Activated CD4-positive, alpha-beta T cell treated with anti-CD3 and anti-CD28 coated beads, Interleukin-2, Interleukin-4, amounts not matched to agents 100 ng/mL and 50 ng/mL, durations not matched to agents 16 hours and 8 hours (primary cell): ENCODE measurements around the gene SRGAP3.

Source experiments
- DNase-seq: peaks from one replicate; pipeline ENCODE4 v3.0.0-alpha.2; 2020; ENCODE audit warnings: low spot score

The SRGAP3 gene

DNA sequence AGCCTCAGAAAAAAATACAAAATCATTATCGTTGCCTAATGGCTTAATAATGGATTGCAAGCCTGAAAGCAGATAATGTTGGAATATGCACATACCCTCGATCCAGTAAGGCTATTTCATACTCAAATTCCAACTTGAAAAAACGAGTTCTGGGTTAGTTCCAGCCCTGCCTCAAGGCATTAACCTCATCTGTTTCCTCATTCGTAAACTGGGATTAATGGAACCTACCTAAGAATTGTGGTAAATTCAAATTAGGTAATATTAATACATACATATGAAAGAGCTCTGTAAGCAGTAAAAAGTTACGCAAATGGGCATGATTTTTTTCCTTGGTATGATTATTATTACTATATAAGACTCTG lies 107.5 kb downstream of the SRGAP3 start:
- DNase-seq = no peak

DNA sequence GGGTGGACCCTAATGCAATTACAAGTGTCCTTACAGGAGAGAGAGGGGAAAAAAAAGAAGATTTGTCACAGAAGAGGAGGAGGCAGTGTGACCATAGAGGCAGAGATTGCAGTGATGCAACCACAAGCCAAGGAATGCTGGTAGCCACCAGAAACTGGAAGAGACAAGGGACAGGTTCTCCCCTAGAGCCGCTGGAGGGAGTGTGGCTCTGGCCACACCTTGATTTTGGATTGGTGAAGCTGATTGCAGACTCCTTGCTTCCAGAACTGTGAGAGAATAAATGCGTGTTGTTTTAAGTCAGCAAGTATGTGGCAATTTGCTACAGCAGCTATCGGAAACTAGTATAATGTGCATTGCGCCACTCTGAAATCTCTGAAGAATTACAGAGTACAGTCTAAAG lies 110.1 kb downstream of the SRGAP3 start:
- no peak for DNase-seq

DNA sequence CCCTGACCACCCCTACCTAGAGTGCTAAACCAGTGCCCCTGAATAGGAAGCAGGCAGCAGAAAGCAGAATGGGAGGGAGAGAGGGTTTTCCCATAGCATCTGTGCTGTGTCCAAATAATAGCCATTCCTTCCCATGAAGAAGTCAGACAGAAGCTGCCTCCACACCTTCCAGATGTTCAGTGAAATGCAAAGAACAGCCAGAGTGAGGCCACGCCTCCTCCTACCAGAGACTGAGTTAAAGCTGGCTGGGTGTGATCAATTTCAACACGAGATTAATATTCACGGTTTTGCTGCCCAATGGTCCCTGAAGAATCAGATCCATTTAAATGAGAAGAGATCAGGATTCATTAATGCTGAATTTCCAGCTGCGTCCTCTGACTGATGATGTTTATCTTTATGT lies 111.8 kb downstream of the SRGAP3 start:
- no peak for DNase-seq

DNA sequence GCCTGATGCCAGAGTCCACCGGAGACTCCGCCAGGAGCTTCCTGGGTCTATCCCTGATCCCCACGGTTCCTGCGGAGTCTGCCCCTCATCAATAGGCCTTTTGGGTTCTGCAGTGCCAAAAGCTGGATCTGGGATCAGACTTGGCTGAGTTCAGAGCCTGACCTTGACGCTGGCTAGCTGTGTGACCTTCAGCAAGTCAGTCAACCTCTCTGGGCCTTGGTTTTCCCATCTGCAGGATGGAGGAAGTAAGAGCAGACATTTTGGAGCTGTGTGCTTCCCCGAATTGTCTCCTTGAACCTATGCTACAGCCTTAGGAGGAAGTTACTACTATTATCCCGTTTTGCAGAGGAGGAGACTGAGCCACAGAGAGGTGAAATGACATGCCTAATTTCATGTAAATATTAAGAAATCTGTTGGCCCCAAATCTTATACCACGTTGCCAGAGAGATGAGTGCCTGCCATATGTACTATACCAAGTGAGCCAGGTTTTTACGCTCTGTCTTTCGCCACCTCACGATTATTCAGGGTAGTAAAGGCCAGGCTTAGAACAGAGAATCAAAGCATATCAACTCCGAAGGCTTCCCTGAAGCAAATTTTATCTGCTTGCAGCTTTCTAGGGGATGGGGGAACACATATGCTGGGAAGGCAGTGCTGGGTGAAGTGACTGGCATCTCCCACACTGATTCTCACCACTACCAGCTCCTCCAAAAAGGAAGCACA lies 112.5 kb downstream of the SRGAP3 start:
- DNase-seq = no peak

DNA sequence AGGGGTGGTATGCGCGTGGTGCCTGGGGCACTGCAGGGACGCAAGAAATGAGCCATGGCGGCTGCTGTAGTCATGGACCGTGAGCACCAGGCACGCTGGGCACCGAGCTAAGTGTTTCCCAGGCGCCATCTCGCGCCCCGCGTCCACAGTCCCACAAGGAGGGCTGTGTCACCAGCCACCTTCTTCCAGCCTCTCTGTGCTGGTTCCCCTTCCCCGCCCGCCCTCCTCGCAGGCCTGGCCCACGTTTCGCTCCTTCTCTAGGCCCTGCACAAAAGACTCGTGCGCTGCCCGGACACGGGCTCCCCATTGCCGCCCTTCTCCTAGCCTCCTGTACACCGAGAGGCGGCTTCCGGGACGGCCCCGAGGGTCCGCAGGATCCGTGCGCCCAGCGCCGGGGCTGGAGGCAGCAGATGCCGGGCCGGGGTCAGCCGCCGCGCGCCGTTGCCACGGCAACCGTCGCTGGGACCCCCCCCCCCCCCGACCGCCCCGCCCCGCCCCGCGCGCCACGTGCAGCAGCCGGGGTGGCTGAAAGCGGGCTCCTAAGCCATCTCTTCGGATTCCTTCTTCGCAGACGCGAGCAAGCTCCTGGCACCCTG lies 113.4 kb downstream of the SRGAP3 start:
- DNase-seq = no peak

DNA sequence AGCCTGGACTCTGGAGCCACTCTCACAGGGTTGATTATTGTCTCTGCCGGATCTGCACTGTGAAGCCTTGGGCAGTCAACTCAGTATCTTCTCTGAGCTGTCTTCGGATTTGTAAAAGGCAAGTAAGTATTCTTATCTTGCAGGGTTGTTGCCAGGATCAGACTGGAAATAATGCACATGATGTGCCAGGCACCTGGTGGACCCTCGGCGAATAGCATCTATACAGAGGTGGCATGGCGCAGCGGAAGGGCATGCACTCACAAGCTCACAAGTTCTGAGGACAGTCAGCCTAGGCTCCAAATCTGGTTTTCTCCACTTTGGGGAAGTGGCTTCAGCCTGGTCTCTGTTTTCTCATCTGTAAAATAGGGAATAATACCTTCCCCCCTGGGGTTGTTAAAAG lies 113.9 kb downstream of the SRGAP3 start:
- no peak for DNase-seq

DNA sequence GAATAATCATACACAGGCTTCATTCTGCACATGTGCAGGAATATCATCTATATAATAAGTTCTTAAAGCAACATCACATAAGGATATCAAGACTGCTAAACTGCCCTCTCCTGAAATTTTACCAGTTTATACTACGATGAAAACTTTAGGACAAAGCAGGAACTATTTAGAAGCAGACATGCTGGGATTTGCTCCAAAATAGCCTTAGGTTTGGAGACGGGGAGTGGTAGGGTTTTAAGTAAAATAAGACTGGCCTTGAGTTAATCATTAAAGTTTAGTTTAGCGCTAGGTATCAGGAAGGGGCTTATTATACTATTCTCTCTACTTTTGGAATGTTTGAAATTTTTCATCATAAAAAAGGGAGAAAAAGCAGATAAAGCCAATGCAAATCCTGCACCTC lies 115.8 kb downstream of the SRGAP3 start:
- no peak for DNase-seq

DNA sequence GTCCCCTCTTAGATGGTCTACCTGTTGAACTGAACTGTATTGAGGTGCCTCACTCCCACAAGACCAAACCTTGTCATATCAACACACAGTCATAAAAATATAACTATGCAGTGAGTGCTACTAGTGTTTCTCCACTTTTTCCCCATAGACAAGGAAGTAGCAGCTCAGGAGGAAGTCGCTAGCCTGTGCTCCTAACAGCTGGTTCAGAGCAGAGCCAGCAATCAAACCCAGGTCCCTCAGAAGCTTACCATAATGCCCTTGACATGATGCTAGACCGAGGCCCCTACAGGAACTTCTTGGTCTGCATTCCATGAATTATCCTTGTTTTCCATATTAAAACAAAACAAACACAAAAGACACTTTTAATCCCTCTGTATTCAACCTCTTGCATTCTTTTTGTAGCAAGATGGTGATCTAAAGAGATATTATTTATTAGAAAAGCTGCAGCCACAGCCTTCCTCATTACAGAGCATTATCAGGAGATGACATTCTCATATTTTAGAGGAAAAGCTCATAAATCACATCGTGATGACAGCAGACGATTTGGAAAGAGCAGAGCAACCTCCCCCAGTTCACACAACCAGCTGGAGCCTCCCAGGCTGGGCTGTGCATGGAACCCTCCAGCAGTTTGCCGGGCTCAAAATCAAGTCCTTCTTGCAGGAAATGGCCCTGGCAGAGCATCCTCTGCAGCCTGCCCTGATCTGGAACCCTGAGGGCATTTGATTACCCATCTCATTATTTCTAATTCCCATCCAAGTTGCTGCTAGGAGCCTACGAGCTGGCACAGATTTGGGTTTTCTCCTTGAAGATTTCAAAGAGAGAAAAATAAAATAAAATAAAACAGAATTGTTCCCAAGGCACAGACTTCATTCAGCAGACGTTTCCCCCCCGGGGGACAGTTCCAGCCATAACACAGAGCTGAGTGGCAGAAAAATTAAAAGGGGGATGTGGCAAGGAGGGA lies 118.8 kb downstream of the SRGAP3 start:
- DNase-seq = no peak

- DNase-seq = no peak
Measured at GRCh38 chr3:9129365-9129764, 120.1 kb downstream of the SRGAP3 start.

DNA sequence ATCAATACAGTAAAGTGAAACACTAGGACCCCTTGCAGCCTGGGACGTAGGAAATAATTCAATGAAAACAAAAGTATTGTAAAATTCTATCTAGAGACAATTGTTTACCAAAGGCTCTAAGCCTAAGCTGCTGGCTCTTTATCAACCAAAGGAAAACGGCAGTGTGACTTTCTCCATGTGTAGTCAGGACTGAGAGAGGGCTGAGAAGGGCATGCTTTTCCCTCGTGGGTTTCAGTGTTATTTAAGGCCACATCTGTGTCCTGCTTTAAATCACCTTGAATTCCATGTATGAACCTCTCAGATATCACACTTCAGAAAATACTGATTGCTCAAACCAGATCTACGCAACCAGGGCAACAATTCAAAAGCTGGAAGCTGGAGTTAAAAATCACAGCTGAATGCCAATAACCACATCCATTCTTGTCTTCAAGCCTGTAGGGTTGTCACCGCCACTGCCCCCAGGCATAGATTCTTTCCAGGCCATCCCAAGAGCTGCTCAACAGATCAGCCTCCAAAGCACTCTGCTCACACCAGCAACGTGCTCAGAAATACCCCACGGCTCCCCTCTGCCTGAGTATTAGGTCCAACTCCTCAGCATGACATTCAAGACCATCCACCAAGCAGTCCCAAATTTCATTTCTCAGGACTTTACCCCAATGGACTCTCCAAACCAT lies 124.0 kb downstream of the SRGAP3 start:
- DNase-seq = no peak

DNA sequence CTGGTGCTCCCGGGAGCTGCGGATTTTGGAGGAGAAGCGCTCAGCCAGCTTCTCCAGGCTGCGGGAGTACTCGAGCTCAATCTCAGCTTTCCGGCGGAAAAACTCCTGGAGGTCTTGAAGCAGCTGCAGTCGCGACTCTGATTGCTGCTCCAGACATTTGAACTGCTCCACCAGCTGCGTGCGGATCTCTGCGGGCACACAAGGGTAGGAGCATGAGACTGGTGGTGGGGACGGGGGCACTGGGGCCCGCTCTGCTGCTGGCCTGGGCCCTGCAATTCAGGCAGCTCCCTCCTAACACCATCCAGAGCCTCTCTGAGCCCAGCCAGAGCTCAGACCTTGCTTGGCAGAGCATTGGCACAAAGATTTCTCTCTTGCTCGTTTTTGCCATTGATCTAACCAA lies 124.7 kb downstream of the SRGAP3 start:
- no peak for DNase-seq

- no peak for DNase-seq
Measured at GRCh38 chr3:9123840-9124239, 125.6 kb downstream of the SRGAP3 start.

DNA sequence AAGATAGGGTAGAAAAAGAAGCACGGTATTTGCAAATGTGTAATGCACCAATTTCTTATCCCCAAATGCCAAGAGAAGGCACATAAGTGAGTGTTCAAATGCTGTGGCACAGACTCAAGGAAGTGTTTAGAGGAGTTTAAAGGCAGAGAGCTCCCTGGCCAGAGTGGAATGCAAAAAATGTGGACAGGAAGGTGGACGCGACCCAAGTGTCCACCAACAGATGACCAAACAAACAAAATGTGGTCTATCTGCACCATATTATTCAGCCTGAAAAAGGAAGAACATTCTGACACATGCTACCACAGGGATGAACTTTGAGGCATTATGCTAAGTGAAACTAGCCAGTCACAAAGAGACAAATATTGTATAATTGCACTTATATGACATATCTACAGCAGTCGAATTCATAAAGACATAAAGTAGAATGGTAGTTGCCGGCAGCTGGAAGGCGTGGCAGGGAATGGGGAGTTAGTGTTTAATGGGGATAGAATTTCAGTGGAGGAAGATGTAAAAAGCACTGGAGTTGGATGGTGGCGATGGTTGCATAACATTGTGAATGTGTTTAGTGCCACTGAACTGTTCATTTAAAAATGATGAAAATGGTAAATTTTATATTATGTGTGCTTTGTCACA lies 126.6 kb downstream of the SRGAP3 start:
- DNase-seq = no peak

GRCh38 chr3:9121366-9122001 lies 128.0 kb downstream of the SRGAP3 start:
- DNase-seq = no peak

DNA sequence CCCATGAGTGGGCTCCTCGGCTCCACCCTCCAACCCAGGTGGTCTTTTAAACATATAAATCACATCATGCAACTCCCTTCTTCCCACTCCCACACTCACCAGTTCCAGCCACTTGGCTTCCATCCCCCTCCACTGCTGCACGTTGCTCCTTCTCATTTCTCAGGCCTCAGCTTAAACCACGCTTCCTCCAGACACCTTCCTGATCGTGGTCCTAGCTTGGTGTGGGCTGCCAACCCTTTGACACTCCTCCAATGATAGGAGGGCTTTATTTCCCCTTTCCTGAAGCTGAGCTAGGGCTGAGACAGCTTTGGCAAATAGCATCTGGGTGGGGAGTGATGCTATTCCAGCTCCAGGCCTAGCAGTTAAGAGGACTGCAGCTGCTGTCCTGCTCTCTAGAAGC lies 130.1 kb downstream of the SRGAP3 start:
- no peak for DNase-seq

GRCh38 chr3:9118222-9118621 lies 131.2 kb downstream of the SRGAP3 start:
- no peak for DNase-seq

DNA sequence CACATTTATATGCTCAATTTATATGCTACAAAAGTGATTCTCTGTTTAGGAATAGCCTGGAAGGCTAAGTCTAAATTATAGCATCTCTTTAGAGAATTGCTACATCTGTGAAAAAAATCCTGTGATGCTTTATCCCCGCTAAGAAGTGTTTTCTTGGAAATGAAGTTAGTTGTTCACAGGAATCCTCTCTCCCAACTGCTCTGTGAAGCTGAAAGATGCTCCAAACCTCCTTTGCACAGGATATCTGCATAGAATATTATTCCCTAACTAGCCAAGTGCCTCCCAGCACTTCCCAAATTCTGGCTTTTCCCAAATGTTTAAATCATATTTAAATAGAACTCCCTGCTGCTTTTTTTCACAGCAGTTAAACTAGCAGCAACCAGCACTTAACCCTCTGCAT lies 132.2 kb downstream of the SRGAP3 start:
- no peak for DNase-seq

- no peak for DNase-seq
Measured at GRCh38 chr3:9116336-9116735, 133.1 kb downstream of the SRGAP3 start.

- no peak for DNase-seq
Measured at GRCh38 chr3:9115336-9115735, 134.1 kb downstream of the SRGAP3 start.

GRCh38 chr3:9113040-9113439 lies 136.4 kb downstream of the SRGAP3 start:
- no peak for DNase-seq

DNA sequence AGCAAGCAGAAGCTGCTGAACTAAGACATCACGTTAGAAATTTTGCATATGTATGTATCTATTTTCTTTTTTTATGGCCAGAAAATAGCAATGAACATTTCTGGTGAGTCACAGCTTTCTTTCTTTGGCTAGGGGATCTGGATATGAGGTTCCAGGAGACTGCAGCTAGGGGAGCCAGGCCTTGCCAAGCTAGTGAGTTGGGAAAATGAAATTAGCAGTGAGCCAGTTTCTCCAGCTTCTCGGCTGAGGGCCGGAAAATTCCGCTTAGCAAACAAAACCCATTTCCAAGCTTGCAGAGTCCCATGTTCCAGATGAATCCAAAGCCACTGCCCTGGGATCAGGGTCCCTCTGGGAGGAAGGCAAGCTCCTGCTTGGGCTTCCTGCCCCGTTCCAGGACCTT lies 137.6 kb downstream of the SRGAP3 start:
- no peak for DNase-seq

- no peak for DNase-seq
Measured at GRCh38 chr3:9111417-9111816, 138.0 kb downstream of the SRGAP3 start.
